K562 (cell line): Measurements from ENCODE around the gene DNMT1. TPM values are rescaled to one million over a fixed set of nuclear protein-coding genes. Genes with fewer than 3 reads are reported as not detected.

Experiments
- CAMTA2 ChIP-seq: fragments of 250-450 bp; sonication (Bioruptor Pico); conservative IDR thresholded peaks from 2 replicates; pipeline ENCODE4 v1.5.1; 2022
- CBFA2T3 ChIP-seq: fragments of 450-650 bp; IDR thresholded peaks from 2 replicates; pipeline ENCODE4 v1.6.1; 2017
- EGR1 ChIP-seq: fragments of 450-650 bp; conservative IDR thresholded peaks from 2 replicates; pipeline ENCODE4 v1.6.1; 2017; ENCODE audit warnings: mild to moderate bottlenecking
- ELF2 ChIP-seq: fragments of 250-450 bp; sonication (Bioruptor Pico); IDR thresholded peaks from 2 replicates; pipeline ENCODE4 v1.5.0; 2021; ENCODE audit warnings: mild to moderate bottlenecking
- ETV1 ChIP-seq: fragments of 450-650 bp; conservative IDR thresholded peaks from 2 replicates; pipeline ENCODE4 v1.6.1; 2016; ENCODE audit warnings: missing genetic modification characterization, control low read depth, low read depth, missing compliant biosample characterization
- HDAC8 ChIP-seq: fragments of 450-650 bp; IDR thresholded peaks from 2 replicates; pipeline ENCODE4 v1.6.1; 2016; ENCODE audit warnings: mild to moderate bottlenecking, missing genetic modification characterization, moderate library complexity, missing compliant biosample characterization
- HMGN3 ChIP-seq: IDR thresholded peaks from 2 replicates; pipeline ENCODE4 v1.6.1; 2011; ENCODE audit warnings: borderline replicate concordance, low read depth, mild to moderate bottlenecking, mixed read lengths, low read length; ENCODE audit not compliant: insufficient read length; ENCODE audit errors: extremely low read depth
- KLF6 ChIP-seq: fragments of 250-450 bp; sonication (Bioruptor Pico); IDR thresholded peaks from 2 replicates; pipeline ENCODE4 v1.4.0; 2020; ENCODE audit warnings: mild to moderate bottlenecking, moderate library complexity, borderline replicate concordance
- MBD1 ChIP-seq: fragments of 250-450 bp; sonication (Bioruptor Pico); IDR thresholded peaks from 2 replicates; pipeline ENCODE4 v1.8.0; 2022; ENCODE audit warnings: inconsistent platforms
- MYC ChIP-seq, 2 experiments: fragments of 250-450 bp in 1 of 2; sonication (Bioruptor Pico) in 1 of 2; IDR thresholded peaks; 2 replicates each; pipeline versions ENCODE4 v1.5.1 to v1.6.1; 2012 to 2021; ENCODE audit warnings: low read depth in 2 of 2, borderline replicate concordance in 1 of 2, improper control_type of control experiment in 1 of 2, low read length in 1 of 2, mild to moderate bottlenecking in 1 of 2, moderate library complexity in 1 of 2
- PHF21A ChIP-seq: fragments of 450-650 bp; IDR thresholded peaks from 2 replicates; pipeline ENCODE4 v1.6.1; 2017; ENCODE audit warnings: low read depth, borderline replicate concordance
- RAD51 ChIP-seq: fragments of 450-650 bp; IDR thresholded peaks from 2 replicates; pipeline ENCODE4 v1.7.1; 2016; ENCODE audit warnings: low read depth, mild to moderate bottlenecking, borderline replicate concordance
- RBM22 ChIP-seq: fragments of 200-400 bp; formaldehyde crosslinking; IDR thresholded peaks from 2 replicates; pipeline ENCODE4 v1.6.1; 2018; ENCODE audit warnings: low read length, low read depth; ENCODE audit not compliant: poor library complexity, severe bottlenecking
- RFX7 ChIP-seq: fragments of 250-450 bp; sonication (Bioruptor Pico); IDR thresholded peaks from 2 replicates; pipeline ENCODE4 v1.5.1; 2021; ENCODE audit warnings: mild to moderate bottlenecking
- SLC30A9 ChIP-seq: fragments of 250-450 bp; sonication (Bioruptor Pico); IDR thresholded peaks from 2 replicates; pipeline ENCODE4 v1.8.0; 2022; ENCODE audit warnings: mild to moderate bottlenecking, moderate library complexity
- SUPT5H ChIP-seq: fragments of 450-650 bp; IDR thresholded peaks from 2 replicates; pipeline ENCODE4 v1.6.1; 2016
- XRCC3 ChIP-seq: fragments of 450-650 bp; IDR thresholded peaks from 2 replicates; pipeline ENCODE4 v1.6.1; 2017; ENCODE audit warnings: mild to moderate bottlenecking, moderate library complexity
- ZBED1 ChIP-seq: IDR thresholded peaks from 2 replicates; pipeline ENCODE4 v1.6.1; 2014
- ZBTB33 ChIP-seq: sonication (generic); formaldehyde crosslinking; IDR thresholded peaks from 2 replicates; pipeline ENCODE4 v1.8.1; 2023; ENCODE audit warnings: mild to moderate bottlenecking, missing genetic modification reagents
- ZNF165 ChIP-seq: fragments of 250-450 bp; sonication (Bioruptor Pico); IDR thresholded peaks from 2 replicates; pipeline ENCODE4 v1.4.0; 2020; ENCODE audit warnings: borderline replicate concordance
- ZNF347 ChIP-seq: fragments of 450-650 bp; formaldehyde crosslinking; IDR thresholded peaks from 2 replicates; pipeline ENCODE4 v1.4.0; 2020; ENCODE audit warnings: low read depth, mild to moderate bottlenecking, moderate library complexity
- ZNF507 ChIP-seq: conservative IDR thresholded peaks from 2 replicates; pipeline ENCODE4 v1.6.1; 2017; ENCODE audit warnings: missing genetic modification characterization, missing compliant biosample characterization
- polyA plus RNA-seq, 8 experiments: library from polyadenylated mRNA; depleted of rRNA in 4 of 8; stranded (reverse) in 5 of 8; unstranded in 3 of 8; fragments of >200 nt; fragmentation: Nextera tagmentation in 2 of 8; fragmentation: Illumina TruSeq in 1 of 8; extraction: Ambion mirVana in 2 of 8; extraction: Trizol in 1 of 8; gene quantifications; 2 replicates each; pipeline versions ENCODE4 v1.2.1 to v1.2.3, GENCODE V29; 2011 to 2014; ENCODE audit warnings: inconsistent platforms in 1 of 8, missing spikeins in 1 of 8
- total RNA-seq, 7 experiments: library from RNA; depleted of rRNA in 6 of 7; stranded (reverse); fragments of >200 nt in 6 of 7; fragmentation: Illumina TruSeq in 2 of 7; extraction: Trizol in 2 of 7; gene quantifications; 2 replicates each; pipeline versions ENCODE4 v1.2.1 to v1.2.3, GENCODE V29; 2011 to 2021; ENCODE audit warnings: low replicate concordance in 1 of 7
- TF ChIP-seq, protein P1 (sequence below): fragments of 250-450 bp; sonication (Bioruptor Pico); IDR thresholded peaks from 2 replicates; pipeline ENCODE4 v1.5.1; 2021; ENCODE audit warnings: mild to moderate bottlenecking

The DNMT1 gene
- total and polyA plus RNA-seq, 9 of the 15 experiments (the other 6 are each of a cell fraction or from before 2014, with no cell fraction given) = 80.1 to 271 (median 121) TPM

DNA sequence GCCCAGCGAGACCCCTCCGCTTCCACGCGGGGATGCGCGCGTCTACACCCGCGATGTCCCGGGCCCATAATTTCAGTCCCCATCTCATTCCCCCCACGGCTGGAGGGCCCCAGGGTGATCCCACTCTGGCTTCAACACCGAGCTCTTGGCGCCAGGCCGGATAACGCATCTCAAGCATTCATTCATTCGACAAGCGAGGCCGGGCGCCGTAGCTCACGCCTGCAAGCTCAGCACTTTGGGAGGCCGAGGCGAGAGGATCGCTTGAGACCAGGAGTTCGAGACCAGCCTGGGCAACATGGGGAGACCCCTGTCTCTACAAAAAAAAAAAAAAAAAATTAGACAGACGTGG, 98.2 kb downstream of the DNMT1 start (continued):
- TF ChIP-seq HDAC8 (tag) (no peak), ZNF165 (no peak), RAD51 (no peak), XRCC3 (no peak), ELF2 (CRISPR knock-in tag) (no peak), SLC30A9 (CRISPR knock-in tag) (no peak), MBD1 (CRISPR knock-in tag) (peak; percentile 75), ZNF347 (no peak), MYC (IDR thresholded peaks at IDR 0.05; ENCODE audit: low read depth, low read length) (no peak), MYC (CRISPR knock-in tag; IDR thresholded peaks at IDR 0.05; ENCODE audit: borderline replicate concordance, low read depth) (peak; percentile 39; the same call in 1 of the 2 replicates), ZBED1 (0 out of 2 replicates have a peak, but pooled peaks have one; percentile 0), RFX7 (CRISPR knock-in tag) (no peak), PHF21A (no peak), ZNF507 (tag) (no peak), SUPT5H (no peak; the same call in 1 of the 2 replicates), ZBTB33 (CRISPR knock-in tag) (peak; percentile 98), CBFA2T3 (no peak), KLF6 (no peak), EGR1 (no peak), HMGN3 (no peak), RBM22 (no peak), ETV1 (no peak), CAMTA2 (CRISPR knock-in tag) (no peak)
- TF ChIP-seq, protein P1, sequence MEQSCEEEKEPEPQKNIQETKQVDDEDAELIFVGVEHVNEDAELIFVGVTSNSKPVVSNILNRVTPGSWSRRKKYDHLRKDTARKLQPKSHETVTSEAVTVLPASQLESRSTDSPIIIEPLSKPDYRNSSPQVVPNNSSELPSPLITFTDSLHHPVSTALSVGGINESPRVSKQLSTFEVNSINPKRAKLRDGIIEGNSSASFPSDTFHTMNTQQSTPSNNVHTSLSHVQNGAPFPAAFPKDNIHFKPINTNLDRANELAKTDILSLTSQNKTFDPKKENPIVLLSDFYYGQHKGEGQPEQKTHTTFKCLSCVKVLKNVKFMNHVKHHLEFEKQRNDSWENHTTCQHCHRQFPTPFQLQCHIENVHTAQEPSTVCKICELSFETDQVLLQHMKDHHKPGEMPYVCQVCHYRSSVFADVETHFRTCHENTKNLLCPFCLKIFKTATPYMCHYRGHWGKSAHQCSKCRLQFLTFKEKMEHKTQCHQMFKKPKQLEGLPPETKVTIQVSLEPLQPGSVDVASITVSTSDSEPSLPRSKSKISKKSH = no peak
